GM23338 (cell line): ENCODE data around the gene GNG4. TPM values are rescaled to one million over a fixed set of nuclear protein-coding genes. Genes with fewer than 3 reads are reported as not detected.

Source experiments
- ATAC-seq: fragments of 200-7000 bp; cut with Tn5 transposase; 3 replicates; pipeline ENCODE4 v1.9.1; 2020
- DNase-seq: peaks from one replicate; pipeline ENCODE4 v3.0.0-alpha.2; 2015; ENCODE audit warnings: low spot score
- H2AFZ ChIP-seq: fragments of 200-600 bp; sonication (generic); 2 replicates; pipeline ENCODE4 v1.8.0; 2016; ENCODE audit warnings: antibody characterized with exemption, mild to moderate bottlenecking, moderate library complexity
- H3F3A ChIP-seq: fragments of 200-600 bp; sonication (generic); replicated peaks from 2 replicates; pipeline ENCODE4 v1.8.0; 2017; ENCODE audit warnings: antibody characterized with exemption, mixed run types, low read depth
- H3K27ac ChIP-seq: fragments of 200-600 bp; sonication (generic); 2 replicates; pipeline ENCODE4 v1.6.1; 2016; ENCODE audit warnings: low read depth
- H3K27me3 ChIP-seq: fragments of 200-600 bp; sonication (generic); 2 replicates; pipeline ENCODE4 v1.8.0; 2016; ENCODE audit warnings: mild to moderate bottlenecking, mixed run types, moderate library complexity; ENCODE audit not compliant: insufficient read depth
- H3K36me3 ChIP-seq: fragments of 200-600 bp; sonication (generic); 2 replicates; pipeline ENCODE4 v1.8.0; 2016; ENCODE audit warnings: mild to moderate bottlenecking; ENCODE audit not compliant: insufficient read depth
- H3K4me1 ChIP-seq: fragments of 200-600 bp; sonication (generic); 2 replicates; pipeline ENCODE4 v1.8.0; 2016; ENCODE audit warnings: mild to moderate bottlenecking, moderate library complexity; ENCODE audit not compliant: insufficient read depth
- H3K4me2 ChIP-seq: fragments of 200-600 bp; sonication (generic); 2 replicates; pipeline ENCODE4 v1.7.1; 2017; ENCODE audit warnings: mixed run types
- H3K4me3 ChIP-seq: fragments of 200-600 bp; sonication (generic); 2 replicates; pipeline ENCODE4 v1.6.1; 2016; ENCODE audit warnings: mixed run types
- H3K79me2 ChIP-seq: fragments of 200-600 bp; sonication (generic); replicated peaks from 2 replicates; pipeline ENCODE4 v1.8.0; 2017; ENCODE audit warnings: mild to moderate bottlenecking; ENCODE audit not compliant: insufficient read depth
- H3K9me2 ChIP-seq: fragments of 200-600 bp; sonication (generic); 2 replicates; pipeline ENCODE4 v1.8.0; 2017; ENCODE audit not compliant: insufficient read depth
- H4K20me1 ChIP-seq: fragments of 200-600 bp; sonication (generic); replicated peaks from 2 replicates; pipeline ENCODE4 v1.8.0; 2017; ENCODE audit warnings: mild to moderate bottlenecking; ENCODE audit not compliant: insufficient read depth
- H3K27ac Mint-ChIP-seq: 2 replicates; pipeline ENCODE4 v1.8.0; 2020; ENCODE audit warnings: inconsistent platforms, mild to moderate bottlenecking, moderate library complexity, mixed read lengths
- H3K27me3 Mint-ChIP-seq: 3 replicates; pipeline ENCODE4 v1.8.0; 2022; ENCODE audit warnings: low read depth, mild to moderate bottlenecking, moderate library complexity, mixed read lengths, inconsistent platforms; ENCODE audit not compliant: insufficient read depth, poor library complexity
- H3K36me3 Mint-ChIP-seq: 3 replicates; pipeline ENCODE4 v1.8.0; 2021; ENCODE audit warnings: low read depth, mild to moderate bottlenecking, inconsistent platforms, moderate library complexity, mixed read lengths
- H3K4me1 Mint-ChIP-seq: 3 replicates; pipeline ENCODE4 v1.8.0; 2020; ENCODE audit warnings: mild to moderate bottlenecking, inconsistent platforms, mixed read lengths
- H3K4me3 Mint-ChIP-seq: 3 replicates; pipeline ENCODE4 v1.8.0; 2021; ENCODE audit warnings: moderate library complexity, mild to moderate bottlenecking, inconsistent platforms, mixed read lengths
- H3K9me3 Mint-ChIP-seq: 3 replicates; pipeline ENCODE4 v1.8.0; 2020; ENCODE audit warnings: moderate library complexity, mild to moderate bottlenecking, inconsistent platforms, mixed read lengths
- CREB1 ChIP-seq: fragments of 250-450 bp; sonication (Bioruptor Pico); IDR thresholded peaks from 2 replicates; pipeline ENCODE4 v1.5.0; 2020; ENCODE audit warnings: low read depth, mild to moderate bottlenecking, moderate library complexity
- EZH2 ChIP-seq: fragments of 200-600 bp; sonication (generic); IDR thresholded peaks from one replicate; pipeline ENCODE4 v1.8.0; 2017; ENCODE audit warnings: antibody characterized with exemption, mild to moderate bottlenecking, low read depth; ENCODE audit not compliant: unreplicated experiment
- EZH2phosphoT487 ChIP-seq: fragments of 200-600 bp; sonication (generic); IDR thresholded peaks from one replicate; pipeline ENCODE4 v1.8.1; 2018; ENCODE audit warnings: antibody characterized with exemption; ENCODE audit not compliant: unreplicated experiment
- JUNB ChIP-seq: IDR thresholded peaks from one replicate; pipeline ENCODE4 v1.6.1; 2016; ENCODE audit warnings: antibody characterized with exemption; ENCODE audit not compliant: unreplicated experiment
- NANOG ChIP-seq: IDR thresholded peaks from 2 replicates; pipeline ENCODE4 v1.6.1; 2016; ENCODE audit warnings: antibody characterized with exemption, borderline replicate concordance
- POLR2AphosphoS5 ChIP-seq: IDR thresholded peaks from 2 replicates; pipeline ENCODE4 v1.6.1; 2016; ENCODE audit warnings: antibody characterized with exemption, low read depth
- STAT1 ChIP-seq: IDR thresholded peaks from one replicate; pipeline ENCODE4 v1.6.1; 2016; ENCODE audit warnings: antibody characterized with exemption; ENCODE audit not compliant: unreplicated experiment
- ZNF114 ChIP-seq: fragments of 250-450 bp; sonication (Bioruptor Pico); IDR thresholded peaks from 2 replicates; pipeline ENCODE4 v1.5.0; 2020; ENCODE audit warnings: mild to moderate bottlenecking, moderate library complexity
- ZNF331 ChIP-seq: fragments of 250-450 bp; sonication (Bioruptor Pico); IDR thresholded peaks from 2 replicates; pipeline ENCODE4 v1.5.0; 2020; ENCODE audit warnings: low read depth, mild to moderate bottlenecking, moderate library complexity
- polyA plus RNA-seq: library from polyadenylated mRNA; unstranded; fragments of >200 nt; fragmentation: Nextera tagmentation; extraction: Ambion mirVana; gene quantifications from 2 replicates; pipeline ENCODE4 v1.2.1, GENCODE V29; 2016
- total RNA-seq: library from RNA; depleted of rRNA; stranded (reverse); fragments of >200 nt; shearing (Covaris generic); gene quantifications from 2 replicates; pipeline ENCODE4 v1.2.3, GENCODE V29; 2014
- TF ChIP-seq, protein P1 (sequence below): IDR thresholded peaks from 2 replicates; pipeline ENCODE4 v1.6.1; 2016; ENCODE audit warnings: antibody characterized with exemption
- TF ChIP-seq, protein P2 (sequence below), 2 experiments: fragments of 200-600 bp in 1 of 2; sonication (generic) in 1 of 2; conservative IDR thresholded peaks; 2 replicates each; pipeline versions ENCODE4 v1.5.1 to v1.6.1; 2016 to 2017; ENCODE audit warnings: antibody characterized with exemption in 2 of 2, low read depth in 2 of 2, mild to moderate bottlenecking in 2 of 2, moderate library complexity in 1 of 2
- TF ChIP-seq, protein P3 (sequence below): fragments of 250-450 bp; sonication (Bioruptor Pico); IDR thresholded peaks from 2 replicates; pipeline ENCODE4 v1.5.0; 2020; ENCODE audit warnings: mild to moderate bottlenecking, moderate library complexity
- TF ChIP-seq, protein P4 (sequence below): IDR thresholded peaks from one replicate; pipeline ENCODE4 v1.6.1; 2018; ENCODE audit warnings: antibody characterized with exemption; ENCODE audit not compliant: unreplicated experiment

The GNG4 gene
- total and polyA plus RNA-seq, 2 experiments from 2014 or later = 40.2 to 49.2 TPM

DNA sequence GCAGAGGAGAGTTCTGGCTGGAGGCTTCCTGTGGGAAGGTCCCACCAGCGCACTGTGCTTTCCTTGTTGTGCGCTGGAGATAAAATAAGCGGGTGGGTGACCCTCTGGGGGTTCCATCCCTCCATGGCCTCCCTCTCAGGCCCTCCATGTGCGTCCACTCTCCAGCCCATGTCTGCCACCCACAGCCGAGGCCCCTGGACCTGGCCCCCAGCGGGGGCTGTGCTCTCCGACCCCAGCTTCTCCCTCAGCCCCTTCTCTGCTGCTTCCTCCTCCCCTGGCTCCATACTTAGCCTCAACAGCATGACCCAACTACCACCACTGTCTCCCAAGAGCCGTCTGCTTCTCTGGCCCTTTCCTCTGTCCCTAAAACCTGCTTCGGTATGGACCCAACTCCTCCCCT, 61.4 kb downstream of the GNG4 start:
- Mint-ChIP-seq H3K27me3 (peaks cover 5% of the 10 kb centered on the region), H3K27ac (no peak overlapping the region), H3K4me3 (no peak overlapping the region), H3K36me3 (peaks cover 75% of the 10 kb centered on the region), H3K4me1 (peaks cover 3% of the 10 kb centered on the region; the same call in 2 of the 3 replicates), H3K9me3 (peaks cover 29% of the 10 kb centered on the region)
- Histone ChIP-seq H3F3A (no peaks in the 10 kb centered on the region), H3K4me1 (no peaks in the 10 kb centered on the region), H3K4me3 (no peak overlapping the region), H2AFZ (no peak overlapping the region), H3K27me3 (no peaks in the 10 kb centered on the region), H4K20me1 (no peaks in the 10 kb centered on the region), H3K36me3 (no peaks in the 10 kb centered on the region), H3K4me2 (no peak overlapping the region), H3K9me2 (no peaks in the 10 kb centered on the region), H3K79me2 (no peaks in the 10 kb centered on the region), H3K27ac (no peak overlapping the region)
- ATAC-seq (no peak), DNase-seq (no peak)
- TF ChIP-seq JUNB (no peak), NANOG (no peak), EZH2 (no peak), CREB1 (CRISPR knock-in tag) (no peak), EZH2phosphoT487 (no peak), ZNF331 (CRISPR knock-in tag) (no peak), ZNF114 (CRISPR knock-in tag) (no peak), STAT1 (no peak), POLR2AphosphoS5 (no peak)
- TF ChIP-seq, protein P1, sequence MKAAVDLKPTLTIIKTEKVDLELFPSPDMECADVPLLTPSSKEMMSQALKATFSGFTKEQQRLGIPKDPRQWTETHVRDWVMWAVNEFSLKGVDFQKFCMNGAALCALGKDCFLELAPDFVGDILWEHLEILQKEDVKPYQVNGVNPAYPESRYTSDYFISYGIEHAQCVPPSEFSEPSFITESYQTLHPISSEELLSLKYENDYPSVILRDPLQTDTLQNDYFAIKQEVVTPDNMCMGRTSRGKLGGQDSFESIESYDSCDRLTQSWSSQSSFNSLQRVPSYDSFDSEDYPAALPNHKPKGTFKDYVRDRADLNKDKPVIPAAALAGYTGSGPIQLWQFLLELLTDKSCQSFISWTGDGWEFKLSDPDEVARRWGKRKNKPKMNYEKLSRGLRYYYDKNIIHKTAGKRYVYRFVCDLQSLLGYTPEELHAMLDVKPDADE = no peak
- TF ChIP-seq, protein P2, sequence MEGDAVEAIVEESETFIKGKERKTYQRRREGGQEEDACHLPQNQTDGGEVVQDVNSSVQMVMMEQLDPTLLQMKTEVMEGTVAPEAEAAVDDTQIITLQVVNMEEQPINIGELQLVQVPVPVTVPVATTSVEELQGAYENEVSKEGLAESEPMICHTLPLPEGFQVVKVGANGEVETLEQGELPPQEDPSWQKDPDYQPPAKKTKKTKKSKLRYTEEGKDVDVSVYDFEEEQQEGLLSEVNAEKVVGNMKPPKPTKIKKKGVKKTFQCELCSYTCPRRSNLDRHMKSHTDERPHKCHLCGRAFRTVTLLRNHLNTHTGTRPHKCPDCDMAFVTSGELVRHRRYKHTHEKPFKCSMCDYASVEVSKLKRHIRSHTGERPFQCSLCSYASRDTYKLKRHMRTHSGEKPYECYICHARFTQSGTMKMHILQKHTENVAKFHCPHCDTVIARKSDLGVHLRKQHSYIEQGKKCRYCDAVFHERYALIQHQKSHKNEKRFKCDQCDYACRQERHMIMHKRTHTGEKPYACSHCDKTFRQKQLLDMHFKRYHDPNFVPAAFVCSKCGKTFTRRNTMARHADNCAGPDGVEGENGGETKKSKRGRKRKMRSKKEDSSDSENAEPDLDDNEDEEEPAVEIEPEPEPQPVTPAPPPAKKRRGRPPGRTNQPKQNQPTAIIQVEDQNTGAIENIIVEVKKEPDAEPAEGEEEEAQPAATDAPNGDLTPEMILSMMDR (conservative IDR thresholded peaks at IDR 0.05; ENCODE audit: low read depth in 2 of 2) = no peak
- TF ChIP-seq, protein P3, sequence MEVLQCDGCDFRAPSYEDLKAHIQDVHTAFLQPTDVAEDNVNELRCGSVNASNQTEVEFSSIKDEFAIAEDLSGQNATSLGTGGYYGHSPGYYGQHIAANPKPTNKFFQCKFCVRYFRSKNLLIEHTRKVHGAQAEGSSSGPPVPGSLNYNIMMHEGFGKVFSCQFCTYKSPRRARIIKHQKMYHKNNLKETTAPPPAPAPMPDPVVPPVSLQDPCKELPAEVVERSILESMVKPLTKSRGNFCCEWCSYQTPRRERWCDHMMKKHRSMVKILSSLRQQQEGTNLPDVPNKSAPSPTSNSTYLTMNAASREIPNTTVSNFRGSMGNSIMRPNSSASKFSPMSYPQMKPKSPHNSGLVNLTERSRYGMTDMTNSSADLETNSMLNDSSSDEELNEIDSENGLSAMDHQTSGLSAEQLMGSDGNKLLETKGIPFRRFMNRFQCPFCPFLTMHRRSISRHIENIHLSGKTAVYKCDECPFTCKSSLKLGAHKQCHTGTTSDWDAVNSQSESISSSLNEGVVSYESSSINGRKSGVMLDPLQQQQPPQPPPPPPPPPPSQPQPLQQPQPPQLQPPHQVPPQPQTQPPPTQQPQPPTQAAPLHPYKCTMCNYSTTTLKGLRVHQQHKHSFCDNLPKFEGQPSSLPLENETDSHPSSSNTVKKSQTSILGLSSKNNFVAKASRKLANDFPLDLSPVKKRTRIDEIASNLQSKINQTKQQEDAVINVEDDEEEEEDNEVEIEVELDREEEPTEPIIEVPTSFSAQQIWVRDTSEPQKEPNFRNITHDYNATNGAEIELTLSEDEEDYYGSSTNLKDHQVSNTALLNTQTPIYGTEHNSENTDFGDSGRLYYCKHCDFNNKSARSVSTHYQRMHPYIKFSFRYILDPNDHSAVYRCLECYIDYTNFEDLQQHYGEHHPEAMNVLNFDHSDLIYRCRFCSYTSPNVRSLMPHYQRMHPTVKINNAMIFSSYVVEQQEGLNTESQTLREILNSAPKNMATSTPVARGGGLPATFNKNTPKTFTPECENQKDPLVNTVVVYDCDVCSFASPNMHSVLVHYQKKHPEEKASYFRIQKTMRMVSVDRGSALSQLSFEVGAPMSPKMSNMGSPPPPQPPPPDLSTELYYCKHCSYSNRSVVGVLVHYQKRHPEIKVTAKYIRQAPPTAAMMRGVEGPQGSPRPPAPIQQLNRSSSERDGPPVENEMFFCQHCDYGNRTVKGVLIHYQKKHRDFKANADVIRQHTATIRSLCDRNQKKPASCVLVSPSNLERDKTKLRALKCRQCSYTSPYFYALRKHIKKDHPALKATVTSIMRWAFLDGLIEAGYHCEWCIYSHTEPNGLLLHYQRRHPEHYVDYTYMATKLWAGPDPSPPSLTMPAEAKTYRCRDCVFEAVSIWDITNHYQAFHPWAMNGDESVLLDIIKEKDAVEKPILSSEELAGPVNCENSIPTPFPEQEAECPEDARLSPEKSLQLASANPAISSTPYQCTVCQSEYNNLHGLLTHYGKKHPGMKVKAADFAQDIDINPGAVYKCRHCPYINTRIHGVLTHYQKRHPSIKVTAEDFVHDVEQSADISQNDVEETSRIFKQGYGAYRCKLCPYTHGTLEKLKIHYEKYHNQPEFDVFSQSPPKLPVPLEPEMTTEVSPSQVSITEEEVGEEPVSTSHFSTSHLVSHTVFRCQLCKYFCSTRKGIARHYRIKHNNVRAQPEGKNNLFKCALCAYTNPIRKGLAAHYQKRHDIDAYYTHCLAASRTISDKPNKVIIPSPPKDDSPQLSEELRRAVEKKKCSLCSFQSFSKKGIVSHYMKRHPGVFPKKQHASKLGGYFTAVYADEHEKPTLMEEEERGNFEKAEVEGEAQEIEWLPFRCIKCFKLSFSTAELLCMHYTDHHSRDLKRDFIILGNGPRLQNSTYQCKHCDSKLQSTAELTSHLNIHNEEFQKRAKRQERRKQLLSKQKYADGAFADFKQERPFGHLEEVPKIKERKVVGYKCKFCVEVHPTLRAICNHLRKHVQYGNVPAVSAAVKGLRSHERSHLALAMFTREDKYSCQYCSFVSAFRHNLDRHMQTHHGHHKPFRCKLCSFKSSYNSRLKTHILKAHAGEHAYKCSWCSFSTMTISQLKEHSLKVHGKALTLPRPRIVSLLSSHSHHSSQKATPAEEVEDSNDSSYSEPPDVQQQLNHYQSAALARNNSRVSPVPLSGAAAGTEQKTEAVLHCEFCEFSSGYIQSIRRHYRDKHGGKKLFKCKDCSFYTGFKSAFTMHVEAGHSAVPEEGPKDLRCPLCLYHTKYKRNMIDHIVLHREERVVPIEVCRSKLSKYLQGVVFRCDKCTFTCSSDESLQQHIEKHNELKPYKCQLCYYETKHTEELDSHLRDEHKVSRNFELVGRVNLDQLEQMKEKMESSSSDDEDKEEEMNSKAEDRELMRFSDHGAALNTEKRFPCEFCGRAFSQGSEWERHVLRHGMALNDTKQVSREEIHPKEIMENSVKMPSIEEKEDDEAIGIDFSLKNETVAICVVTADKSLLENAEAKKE (CRISPR knock-in tag) = no peak
- TF ChIP-seq, protein P4, sequence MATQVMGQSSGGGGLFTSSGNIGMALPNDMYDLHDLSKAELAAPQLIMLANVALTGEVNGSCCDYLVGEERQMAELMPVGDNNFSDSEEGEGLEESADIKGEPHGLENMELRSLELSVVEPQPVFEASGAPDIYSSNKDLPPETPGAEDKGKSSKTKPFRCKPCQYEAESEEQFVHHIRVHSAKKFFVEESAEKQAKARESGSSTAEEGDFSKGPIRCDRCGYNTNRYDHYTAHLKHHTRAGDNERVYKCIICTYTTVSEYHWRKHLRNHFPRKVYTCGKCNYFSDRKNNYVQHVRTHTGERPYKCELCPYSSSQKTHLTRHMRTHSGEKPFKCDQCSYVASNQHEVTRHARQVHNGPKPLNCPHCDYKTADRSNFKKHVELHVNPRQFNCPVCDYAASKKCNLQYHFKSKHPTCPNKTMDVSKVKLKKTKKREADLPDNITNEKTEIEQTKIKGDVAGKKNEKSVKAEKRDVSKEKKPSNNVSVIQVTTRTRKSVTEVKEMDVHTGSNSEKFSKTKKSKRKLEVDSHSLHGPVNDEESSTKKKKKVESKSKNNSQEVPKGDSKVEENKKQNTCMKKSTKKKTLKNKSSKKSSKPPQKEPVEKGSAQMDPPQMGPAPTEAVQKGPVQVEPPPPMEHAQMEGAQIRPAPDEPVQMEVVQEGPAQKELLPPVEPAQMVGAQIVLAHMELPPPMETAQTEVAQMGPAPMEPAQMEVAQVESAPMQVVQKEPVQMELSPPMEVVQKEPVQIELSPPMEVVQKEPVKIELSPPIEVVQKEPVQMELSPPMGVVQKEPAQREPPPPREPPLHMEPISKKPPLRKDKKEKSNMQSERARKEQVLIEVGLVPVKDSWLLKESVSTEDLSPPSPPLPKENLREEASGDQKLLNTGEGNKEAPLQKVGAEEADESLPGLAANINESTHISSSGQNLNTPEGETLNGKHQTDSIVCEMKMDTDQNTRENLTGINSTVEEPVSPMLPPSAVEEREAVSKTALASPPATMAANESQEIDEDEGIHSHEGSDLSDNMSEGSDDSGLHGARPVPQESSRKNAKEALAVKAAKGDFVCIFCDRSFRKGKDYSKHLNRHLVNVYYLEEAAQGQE = no peak
